ENCODE results near the gene SCARB1.

The SCARB1 gene

DNA sequence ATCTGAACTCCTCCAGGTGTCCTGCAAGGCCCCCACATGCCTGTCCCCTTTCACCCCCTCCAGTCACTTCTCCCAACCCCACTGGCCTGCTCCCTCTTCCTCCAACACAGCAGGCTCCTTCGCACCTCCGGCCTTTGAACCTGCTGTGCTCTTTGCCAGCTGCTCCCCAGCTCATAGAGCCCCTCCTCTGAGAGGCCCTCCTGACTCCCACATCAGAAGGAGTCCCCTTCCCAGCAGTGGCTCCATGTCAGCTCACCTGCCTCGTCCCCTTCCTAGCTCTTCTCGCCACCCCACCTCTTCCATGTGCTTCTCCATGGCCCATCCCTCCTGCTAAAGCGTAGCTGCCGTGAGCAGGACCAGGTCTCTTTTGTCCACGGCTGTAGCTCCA, 22.1 kb downstream of the SCARB1 start:
- no peak for DNase-seq

DNA sequence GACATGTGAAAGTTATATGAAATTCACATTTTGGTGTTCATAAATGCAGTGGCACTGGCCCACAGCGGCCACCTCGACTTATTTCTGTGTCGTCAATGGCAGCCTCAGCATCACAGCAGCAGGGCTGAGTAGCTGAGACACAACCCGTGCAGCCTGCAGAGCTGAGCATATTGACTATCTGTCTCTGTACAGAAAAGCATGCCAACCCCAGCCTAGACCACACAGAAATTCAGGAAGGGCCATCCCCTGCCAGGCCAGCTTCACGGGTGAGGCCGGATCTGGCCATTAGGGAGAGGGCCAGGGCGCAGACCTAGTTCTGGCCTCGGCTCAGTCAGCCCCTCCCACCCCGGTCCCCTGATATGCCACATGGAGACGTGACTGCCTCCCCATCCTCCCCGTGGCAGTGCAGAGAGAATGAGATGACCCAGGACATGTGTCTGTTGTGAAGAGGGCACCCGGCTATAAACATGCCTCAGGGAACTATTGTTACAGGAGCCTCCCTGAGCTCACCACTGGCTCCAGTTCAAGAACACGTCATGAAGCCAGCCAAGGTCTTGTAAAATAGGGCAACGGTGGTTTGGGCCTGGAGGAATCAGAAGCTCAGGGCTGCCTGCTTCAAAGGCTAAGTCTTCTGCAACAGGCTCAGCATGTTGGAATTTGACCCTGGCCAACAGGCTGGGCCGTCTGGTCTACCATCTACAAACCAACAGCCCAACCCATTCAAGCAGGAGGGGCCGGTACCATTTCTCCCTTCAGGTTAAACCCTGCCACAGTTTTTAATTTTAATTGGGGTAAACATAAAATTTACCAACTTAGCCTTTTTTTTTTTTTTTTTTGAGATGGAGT, 25.5 kb downstream of the SCARB1 start:
- peak; percentile 96 for DNase-seq

DNA sequence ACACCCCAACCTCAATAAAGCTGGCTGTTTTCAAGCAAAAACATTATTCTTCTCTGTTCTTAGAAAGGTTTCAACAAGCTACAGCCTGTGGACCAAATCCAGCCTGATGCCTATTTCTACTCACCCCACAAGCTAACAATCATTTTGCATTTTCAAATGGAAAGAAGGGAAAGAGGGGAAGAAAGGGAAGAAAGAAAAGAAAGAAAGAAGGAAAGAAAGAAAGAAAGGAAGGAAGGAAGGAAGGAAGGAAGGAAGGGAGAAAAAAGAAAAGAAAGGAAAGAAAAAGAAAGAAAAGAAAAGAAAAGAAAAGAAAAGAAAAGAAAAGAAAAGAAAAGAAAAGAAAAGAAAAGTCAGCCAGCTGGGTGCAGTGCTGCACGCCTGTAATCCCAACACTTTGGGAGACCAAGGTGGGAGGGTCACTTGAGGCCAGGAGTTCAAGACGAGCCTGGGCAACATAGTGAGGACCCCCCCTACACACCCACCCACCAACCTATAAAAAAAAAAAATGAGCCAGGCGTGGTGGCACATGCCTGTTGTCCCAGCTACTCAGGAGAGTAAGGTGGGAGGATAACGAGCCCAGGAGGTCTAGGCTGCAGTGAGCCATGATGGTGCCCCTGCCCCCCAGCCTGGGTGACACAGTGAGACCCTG, 26.3 kb downstream of the SCARB1 start:
- DNase-seq: no peak

DNA sequence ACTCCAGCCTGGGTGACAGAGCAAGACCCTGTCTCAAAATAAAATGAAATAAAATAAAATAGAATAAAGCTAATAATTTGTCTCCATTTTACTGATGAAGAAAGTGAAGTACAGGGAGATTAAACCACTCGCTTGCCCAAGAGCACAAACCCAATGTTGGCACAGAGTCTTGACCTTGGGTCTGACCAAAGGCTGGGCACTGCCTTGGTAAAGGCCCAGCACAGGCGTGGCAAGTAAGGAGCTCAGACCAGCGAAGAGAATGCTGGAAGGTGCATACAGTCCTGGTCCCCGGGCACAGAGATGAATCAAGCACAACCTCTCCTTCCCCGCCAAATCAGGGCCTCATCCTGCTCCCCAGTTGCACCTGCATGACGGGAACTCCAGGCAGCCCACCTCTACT, 26.9 kb downstream of the SCARB1 start:
- no peak for DNase-seq

DNA sequence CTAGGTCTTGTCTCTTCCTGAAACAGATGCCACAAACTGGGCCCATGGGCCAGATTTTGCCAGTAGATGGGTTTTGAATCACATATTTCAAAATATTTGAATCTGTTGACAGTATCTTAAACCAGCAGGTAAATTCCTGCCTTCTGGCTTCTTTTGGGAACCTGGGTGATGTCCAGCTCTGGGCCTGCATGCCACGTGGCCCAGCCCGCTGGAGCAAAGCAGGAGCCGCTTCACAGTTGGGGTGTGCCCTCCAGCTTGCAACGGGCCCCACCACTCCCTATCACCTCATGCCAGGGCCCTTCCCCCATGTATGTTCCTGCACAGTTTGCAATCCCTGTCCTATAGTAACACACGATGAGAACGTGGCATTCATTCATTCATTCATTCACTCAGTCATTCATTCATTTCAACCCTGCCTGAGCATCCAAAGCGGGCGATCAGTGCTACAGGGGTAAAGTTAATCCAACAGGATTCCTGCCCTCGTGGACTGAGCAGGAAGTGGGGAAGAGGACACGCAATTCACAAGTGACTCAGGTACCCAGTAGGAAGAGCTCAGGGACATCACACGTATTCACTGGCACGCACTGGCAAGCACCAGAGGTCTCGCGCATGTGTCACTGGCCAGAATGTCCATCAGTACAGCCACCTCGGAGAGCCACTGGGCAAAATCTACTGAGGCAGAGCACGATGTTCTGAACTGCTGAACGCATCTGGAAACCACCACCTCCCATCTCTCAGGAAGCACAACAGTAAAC, 27.8 kb downstream of the SCARB1 start:
- DNase-seq: no peak

DNA sequence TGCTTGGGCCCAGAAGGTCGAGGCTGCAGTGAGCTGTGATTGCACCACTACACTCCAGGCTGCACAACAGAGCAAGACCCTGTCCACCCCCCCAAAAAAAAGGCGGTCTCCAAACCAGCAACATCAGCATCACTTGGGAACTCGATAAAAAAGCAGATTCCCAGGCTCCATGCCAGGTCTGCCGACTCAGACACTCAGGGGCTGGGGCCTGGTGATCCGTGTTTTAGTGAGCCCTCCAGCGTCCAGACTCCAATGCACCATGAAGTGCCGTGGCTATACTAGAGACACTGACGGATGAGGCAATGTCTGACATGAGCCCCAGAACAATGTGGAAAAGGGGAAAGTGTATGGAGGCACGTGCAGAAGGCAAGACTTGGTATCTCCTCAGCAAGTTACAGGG, 28.8 kb downstream of the SCARB1 start:
- no peak for DNase-seq

DNA sequence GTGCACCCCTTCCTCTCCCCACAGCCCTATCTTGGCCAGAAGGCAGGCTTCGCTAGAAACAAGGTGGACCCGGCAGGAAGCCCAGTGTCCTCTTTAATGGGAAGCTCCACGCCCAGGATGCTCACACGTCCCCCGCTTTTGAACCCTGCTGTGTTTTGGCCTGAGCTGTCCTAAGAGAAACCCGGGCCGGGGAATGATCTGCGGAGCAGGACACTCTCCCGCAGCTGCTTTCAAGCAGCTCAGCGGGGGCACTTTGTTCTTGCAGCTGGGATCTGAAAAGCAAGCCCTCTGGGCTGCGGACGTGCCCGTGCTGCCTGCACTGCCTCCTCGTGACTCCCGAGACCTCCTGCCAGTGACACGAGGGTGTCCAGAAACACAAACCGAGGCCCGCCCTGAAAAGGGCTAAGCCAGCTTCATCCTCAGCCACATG, 30.0 kb downstream of the SCARB1 start:
- DNase-seq: no peak

DNA sequence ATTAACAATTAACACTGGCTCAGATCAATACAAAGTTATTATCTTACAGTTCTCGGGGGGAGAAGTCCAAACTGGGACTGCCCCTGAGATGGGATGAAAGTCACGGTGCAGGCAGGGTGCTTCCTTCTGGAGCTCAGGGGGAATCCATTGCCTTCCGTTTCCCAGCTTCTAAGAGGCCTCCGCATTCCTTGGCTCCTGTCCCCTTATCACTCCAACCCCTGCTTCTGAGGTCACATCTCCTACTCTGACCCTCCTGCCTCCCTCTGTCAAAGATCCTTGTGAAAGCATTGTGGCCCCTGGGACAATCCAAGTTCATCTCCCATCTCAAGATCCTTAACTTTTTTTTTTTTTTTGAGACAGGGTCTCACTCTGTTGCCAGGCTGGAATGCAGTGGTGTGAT, 30.8 kb downstream of the SCARB1 start:
- DNase-seq: no peak

DNA sequence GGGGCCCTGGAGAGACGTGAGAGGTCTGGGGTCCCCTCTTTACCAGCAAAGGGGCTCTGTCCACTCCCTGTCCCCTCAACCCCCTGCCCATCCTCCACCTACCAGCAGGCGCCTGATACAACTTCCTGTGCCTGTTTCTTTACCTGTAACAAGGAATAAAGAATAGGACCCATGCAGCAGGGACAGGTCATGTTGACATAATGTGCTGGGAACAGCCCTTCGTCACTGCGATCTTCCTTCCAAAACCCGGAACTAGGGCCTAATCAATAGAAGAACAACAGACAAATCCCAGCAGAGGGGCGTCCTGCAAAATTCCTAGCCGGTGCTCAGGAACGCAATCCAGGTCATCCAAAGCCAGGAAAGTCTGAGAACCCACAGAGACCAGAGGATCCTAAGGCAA, 32.1 kb downstream of the SCARB1 start:
- no peak for DNase-seq

DNA sequence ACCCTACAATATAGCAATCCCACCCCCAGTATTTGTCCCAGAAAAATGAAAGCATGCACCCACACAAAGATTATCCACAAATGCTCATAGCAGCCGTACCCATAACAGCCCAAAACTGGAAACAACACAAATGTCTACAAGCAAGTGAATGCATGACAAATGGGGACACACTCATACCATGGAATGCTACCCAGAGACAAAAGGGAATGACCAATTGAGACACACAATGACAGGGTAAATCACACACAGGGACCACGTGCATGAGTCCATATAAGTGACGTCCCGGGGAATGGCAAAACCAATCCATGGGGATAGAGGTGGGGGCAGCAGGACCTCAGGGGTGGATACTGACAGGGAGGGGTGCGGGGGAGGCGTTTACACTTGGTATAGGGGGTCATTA, 33.4 kb downstream of the SCARB1 start:
- no peak for DNase-seq

DNA sequence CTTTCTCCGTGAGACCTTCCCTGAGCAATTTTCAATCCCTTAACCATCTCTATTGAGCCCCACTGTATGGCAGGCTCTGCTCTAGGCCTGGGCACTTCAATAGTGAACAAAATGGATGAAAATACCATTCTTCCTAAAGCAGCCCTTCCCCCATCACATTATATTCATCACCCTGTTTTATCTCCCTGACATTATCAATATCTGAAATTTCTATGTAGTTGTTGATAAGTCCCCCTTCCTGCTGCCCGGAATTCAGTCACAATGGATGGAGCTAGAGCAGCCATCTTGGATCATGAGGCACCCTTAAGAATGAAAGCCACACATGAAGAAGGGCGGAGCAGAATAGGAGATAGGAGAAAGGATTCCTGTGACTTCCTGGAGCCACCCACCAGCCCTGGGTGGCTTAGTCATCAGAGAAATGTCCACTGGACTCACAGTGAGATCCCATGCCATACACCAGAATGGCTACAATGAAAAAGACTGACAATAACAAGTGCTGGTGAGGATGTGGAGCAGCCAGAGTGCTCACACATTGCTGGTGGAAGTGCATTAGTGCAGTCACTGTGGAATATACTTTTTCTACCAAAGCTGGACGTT, 33.9 kb downstream of the SCARB1 start:
- no peak for DNase-seq

DNA sequence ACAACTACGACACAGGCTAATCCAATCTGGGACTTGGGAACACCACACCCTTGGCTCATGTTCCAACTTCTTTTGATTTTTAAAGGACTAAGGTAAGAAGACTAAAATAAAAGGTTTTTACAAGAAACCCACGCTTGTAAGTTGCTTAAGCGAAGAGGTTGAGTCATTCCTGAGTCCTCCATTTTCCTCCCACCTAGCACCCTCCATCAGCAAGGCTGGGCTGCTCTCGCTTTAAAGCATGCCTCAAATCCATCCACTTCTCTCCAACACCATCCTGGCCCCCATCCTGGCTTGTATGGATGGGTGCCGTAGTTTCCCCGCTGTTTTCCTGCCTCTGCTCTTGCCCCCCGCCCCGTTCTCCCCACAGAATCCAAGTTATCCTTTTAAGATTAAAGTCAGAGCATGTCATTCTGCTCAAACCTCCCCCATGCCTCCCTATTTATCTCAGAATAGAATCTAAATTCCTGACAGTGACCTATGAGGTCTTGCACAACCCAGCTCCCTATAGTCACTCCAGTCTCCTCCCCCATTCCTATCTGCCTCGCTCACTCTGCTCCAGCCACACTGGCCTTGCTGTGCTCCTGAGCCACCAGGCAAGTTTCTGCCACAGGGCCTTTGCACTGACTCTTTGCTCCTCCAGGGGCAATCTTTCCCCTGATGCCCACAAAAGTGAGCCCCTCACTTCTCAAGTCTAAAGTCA, 34.5 kb downstream of the SCARB1 start:
- DNase-seq: no peak

DNA sequence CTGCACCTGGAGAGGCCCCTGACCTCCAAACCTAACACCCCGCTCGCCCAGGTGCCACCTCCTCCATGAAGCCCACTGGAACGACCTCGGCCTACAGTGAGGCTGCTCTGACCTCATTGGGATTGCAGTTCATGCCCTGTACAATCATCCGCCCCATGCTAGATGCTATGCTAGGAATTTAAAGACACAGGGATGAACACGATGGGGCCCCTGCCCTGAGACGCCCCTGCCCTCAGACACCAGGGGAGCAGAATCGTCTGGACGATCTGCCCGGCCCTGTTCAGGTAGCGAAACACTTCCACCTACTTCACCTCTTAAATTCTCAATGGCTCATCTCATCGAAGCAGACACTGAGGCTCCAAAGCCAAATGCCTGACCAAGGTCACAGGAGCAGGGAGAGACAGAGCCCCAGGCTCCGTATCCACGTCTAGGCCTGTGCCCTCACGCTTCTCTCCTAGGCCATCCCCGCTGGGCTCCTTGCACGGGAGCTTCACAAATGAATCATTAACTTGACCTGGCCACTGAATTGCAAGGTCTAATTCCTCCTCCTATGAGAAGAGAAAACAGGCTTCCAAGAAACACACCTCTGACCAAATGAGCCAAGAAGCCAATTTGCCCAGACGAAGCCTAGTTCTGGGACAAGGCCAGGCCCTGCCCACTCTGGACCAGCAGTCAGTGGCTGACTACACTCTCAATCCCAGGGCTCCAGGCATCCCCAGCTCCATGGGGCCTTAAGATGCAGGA, 35.2 kb downstream of the SCARB1 start:
- no peak for DNase-seq

DNA sequence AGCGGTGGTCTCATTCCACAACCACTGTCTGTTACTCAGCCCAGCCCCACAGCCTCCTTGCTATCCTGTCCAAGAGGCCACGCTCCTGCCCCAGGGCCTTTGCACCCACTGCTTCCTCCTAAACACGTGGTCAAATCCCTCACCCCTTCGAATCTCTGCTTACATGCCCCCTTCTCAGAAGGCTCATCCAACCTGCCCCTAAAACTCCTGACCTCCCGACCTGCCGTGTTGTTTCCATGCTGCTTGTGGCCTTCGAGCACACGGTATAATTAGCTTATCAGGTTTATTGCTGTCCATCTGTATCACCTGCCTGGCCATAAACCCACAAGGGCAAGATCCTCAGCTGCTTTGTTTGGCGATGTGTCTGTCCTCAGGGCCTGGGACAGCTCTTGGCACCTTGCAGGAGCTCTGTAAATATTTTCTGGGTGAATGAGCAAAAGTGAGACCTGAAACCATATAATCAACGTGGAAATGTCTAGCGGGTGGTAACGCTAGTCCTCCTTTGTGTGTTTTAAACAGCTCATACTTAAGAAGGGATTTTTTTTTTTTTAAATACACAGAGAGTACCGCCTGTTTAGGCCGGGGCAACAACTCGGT, 36.0 kb downstream of the SCARB1 start:
- DNase-seq: peak; percentile 34

DNA sequence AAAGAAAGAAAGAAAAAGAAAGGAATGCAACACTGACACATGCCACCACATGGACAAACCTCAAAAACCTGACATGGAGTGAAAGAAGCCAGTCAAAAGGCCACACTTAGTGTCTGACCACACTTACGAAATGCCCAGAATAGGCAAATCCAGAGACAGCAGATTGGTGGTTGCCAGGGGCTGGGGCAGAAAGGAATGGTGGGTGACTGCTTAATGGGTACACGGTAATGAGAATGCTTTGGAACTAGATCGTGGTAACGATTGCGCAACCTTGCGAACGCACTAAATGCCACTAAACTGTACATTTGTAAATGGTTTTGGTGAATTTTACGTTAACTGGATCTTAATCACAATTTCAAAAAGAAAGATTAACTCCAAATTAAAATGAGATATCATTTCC, 39.5 kb downstream of the SCARB1 start:
- no peak for DNase-seq

DNA sequence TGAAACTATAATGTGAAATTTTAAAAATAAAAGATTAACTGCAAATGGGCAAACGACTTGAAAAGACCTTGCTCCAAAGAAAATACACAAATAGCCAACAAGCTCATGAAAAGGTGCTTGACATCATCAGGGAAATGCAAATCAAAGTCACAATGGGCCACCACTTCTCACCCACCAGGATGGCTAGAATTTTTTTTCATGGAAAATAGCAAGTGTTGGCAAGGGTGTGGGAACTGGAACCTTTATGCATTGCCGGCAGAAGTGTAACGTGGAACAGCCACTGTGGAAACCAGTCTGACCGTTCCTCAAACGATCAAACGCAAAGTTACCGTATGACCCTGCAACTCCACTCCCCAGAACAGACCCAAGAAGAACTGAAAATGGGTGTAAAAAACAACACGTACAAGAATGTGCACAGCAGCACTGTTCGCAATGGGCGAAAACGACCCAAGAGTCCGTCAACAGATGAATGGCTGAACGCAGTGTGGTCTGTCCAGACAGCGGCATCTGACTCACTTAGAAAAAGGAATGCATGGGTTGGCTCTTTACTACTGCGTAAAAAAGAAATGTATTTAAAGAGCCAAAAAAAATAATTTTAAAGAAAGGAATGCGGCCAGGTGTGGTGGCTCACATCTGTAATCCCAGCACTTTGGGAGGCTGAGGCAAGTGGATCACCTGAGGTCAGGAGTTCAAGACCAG, 40.2 kb downstream of the SCARB1 start:
- DNase-seq: no peak

DNA sequence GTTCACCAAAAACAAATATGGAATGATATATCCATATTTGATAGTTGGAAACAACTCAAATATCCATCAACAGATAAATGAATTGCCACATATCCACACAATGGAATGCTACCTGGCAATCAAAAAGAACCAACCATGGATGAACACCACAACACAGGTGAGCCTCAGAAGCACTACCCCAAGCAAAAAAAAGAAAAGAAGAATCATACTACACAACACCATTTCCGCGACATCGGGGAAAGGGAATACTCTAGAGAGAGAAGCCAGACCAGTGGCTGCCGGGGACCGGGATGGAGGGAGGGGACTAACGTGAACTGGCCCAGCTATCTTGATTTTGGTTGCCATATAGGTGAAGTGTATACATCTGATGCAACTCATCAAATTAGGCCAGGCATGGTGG, 41.4 kb downstream of the SCARB1 start:
- DNase-seq: no peak

DNA sequence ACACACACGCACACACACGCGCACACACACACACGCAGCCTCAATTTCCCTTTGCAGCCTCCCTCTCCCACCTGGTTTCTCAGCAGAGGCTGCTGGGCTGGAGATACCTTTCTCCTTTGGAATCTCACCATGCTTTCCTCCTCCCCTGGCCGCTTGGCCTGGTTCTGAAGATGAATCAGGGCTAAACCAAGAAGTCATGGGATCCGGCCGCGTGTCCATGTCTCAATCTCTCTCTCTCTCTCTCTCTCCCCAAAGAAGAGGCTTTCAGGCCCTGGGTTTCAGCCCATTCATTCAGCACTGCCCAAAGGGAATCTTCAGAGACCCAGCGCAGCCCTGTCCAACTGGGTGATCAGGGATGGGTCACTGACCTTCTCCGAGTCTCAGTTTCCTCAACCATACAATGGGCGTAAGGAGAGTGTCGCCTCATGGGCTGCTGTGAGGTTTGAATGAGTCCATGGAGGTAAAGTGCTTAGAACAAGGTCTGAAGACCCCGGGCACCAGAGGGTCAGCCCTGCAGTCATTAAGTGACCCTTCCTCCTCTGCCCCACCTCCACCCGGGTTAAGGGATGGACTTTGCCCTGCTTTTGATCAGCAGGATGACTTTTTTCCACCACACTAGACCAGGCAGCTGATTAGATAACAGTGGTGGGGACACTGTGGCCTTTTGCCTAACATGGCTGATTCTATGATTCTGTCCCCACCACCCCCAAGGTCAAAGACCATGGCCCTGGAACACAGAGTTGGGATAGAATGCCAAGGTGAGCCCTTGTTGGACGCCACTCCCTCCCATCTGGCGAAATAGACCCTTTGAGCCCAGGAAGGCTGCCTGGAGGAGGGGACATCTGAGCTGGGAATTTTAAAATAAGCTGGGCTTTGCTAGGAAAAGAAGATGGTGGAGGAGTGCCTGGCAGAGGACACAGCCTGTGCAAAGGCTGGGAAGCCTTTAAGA, 42.1 kb downstream of the SCARB1 start:
- DNase-seq: no peak

DNA sequence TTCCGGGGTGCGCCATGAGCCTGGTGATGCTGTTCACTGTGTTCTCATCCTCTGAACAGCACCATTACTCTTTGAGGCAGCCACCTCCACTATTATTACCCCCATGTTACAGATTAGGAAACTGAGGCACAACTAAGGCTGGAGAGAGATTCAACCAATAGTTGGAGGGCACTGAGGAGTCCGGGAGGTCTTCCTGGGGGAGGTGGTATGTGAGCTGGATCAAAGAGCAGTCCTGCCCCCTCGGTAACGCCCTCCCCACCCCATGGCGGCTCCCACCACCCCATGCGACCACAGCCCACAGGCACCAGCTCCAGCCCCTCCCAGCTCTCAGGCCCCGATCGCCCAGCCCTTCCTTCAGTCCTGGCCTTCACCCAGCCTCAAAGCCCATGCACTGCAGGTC, 43.5 kb downstream of the SCARB1 start:
- no peak for DNase-seq

DNA sequence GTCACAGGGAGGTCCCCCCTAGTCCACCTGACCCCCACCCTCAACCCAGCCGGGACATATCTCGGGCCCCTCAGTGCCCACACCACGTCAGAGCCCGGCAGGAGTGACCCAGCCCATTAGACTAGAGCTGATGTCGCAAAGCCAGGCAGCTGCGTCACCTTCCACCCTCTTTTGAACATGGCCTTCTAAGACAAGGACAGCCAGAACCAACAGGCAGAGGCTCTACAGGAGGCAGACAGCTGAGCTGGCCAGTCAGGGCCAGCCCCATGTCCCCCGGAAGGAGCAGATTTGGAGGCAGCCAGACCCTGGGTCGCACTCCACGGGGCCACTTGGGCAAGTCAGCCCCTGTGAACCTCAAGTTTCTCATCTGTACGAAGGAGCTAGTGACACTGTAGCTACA, 44.1 kb downstream of the SCARB1 start:
- no peak for DNase-seq

Data from NCI-H2029 (cell line).